Gastrocnemius medialis (tissue), 4 donors: ENCODE data around the gene TRDMT1.

Source experiments
- CTCF ChIP-seq, 5 experiments: fragments of 450-650 bp in 3 of 5; fragments of 200-600 bp in 2 of 5; sonication (generic) in 2 of 5; IDR thresholded peaks in 4 of 5; conservative IDR thresholded peaks in 1 of 5; 1 replicate in 4 of 5; 2 replicates in 1 of 5; pipeline ENCODE4 v1.5.1; 2016 to 2019; ENCODE audit warnings: antibody characterized with exemption in 5 of 5, mild to moderate bottlenecking in 3 of 5, moderate library complexity in 3 of 5
- POLR2A ChIP-seq, 2 donors: fragments of 450-650 bp; IDR thresholded peaks; one replicate each; pipeline ENCODE4 v1.6.1; 2017; ENCODE audit warnings: antibody characterized with exemption in 2 of 2, mild to moderate bottlenecking in 2 of 2, moderate library complexity in 2 of 2

- TF ChIP-seq CTCF (IDR thresholded peaks at IDR 0.05 in 4 of 5, conservative IDR thresholded peaks at IDR 0.05 in 1 of 5) (no peak), POLR2A (IDR thresholded peaks at IDR 0.05) (no peak)
These were observed 30.9 kb upstream of the TRDMT1 start for GRCh38 chr10:17232276-17232960.
